OCI-M1 (cell line): ENCODE data around the gene GATA6.

Experiments
- DNase-seq: peaks from one replicate; lab custom pipeline; 2025; lab: John Stamatoyannopoulos, UW

Gene GATA6

DNA sequence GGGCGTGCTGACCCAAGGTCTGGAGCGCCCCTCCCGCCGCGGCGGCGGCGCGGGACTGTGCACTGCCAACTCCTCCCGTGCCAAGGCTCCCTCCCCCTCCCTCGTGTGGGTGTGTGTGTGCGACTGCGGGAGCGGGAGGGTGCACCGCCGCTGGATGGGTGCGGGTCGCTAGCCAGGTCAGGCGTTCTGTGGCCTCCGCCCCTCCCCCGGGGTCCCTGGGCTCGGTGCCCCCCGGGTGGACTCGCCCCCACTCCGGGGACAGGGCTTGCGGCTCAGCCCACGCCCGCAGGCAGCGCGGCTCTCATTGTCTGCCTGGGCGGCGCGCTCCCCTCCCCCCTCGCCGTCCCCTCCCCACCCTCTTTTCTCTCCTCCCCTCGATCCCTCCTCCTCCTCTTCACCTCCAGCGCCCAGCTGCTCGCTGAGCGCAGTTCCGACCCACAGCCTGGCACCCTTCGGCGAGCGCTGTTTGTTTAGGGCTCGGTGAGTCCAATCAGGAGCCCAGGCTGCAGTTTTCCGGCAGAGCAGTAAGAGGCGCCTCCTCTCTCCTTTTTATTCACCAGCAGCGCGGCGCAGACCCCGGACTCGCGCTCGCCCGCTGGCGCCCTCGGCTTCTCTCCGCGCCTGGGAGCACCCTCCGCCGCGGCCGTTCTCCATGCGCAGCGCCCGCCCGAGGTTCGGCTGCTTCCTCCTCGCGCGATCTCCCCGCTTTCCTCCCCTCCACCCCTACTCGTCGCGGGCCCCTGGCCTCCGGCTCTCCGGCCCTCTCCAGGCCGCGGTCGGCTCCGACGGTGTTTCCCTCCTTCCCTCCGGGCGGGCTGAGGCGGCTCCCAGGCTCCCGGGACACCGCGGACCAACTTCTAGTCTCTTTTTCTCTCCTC, at the start of gene GATA6:
Gene GATA6, plus strand, starts transcription at position 579 of the 878 bp plus-strand sequence. CDS start 1,556 bp downstream, outside the sequence.
- DNase-seq, result peak; percentile 96

DNA sequence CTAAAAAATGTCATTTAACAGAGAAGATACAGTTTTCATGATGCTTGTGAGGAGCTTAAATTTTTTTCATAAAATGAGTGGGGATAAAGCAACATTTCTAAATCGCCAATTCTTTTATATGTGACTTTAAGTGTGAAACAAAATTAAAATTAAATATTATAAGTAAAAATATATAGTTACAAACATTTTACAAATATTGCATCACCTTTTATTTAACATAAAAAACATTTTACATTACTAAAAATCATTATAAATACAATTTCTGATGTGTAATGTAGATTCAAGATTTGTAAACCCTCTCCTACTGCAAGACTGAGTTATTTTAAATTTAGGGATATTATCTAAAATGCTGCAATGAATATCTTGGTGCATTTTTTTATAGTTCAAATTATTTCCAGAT, 44.4 kb upstream of the GATA6 start:
- DNase-seq, result no peak

GRCh38 chr18:22128954-22129353, 40.4 kb upstream of the GATA6 start:
- DNase-seq, result no peak

GRCh38 chr18:22129778-22130177, 39.6 kb upstream of the GATA6 start:
- DNase-seq, result no peak

DNA sequence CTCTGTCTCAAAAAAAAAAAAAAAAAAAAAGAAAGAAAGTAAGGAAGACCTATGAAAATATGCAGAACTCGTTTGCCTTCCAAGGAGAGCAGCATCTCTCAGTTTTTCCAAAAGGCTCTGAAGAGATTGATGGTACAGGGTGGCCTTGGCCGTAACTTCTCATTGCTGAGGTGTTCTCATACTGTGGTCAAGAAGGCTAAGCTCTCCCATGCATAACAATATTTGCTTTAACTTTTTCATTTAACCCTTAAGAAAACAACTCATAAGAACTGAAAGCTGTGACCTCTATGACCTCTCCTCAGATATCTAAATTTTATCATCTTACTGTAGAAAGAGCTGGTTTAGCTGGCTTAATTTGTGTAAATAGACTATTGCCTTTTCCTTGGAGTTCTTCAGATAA, 37.1 kb upstream of the GATA6 start:
- no peak for DNase-seq

DNA sequence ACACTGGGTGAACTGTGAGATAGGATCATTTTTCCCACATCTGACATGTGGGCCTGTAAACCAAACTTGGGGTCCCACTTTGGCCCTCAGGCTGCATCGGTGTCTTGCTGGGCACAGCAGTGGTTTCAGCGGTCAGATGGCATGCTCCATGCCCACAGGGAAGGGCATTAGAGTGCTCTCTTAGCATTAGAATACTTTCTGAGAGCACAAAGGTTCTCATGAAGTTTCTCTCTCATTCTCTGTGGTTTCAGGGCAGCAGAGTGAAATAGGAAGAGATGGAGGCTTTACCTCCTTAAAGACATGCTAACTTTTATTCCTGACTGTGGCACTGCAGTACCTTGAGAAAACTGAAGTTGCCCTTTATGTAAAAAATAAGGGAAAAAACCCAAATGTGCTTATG, 36.6 kb upstream of the GATA6 start:
- DNase-seq, result no peak

GRCh38 chr18:22136395-22136794, 33.0 kb upstream of the GATA6 start:
- DNase-seq, result no peak

- no peak for DNase-seq
Observed at GRCh38 chr18:22141211-22141610, 28.2 kb upstream of the GATA6 start.

- no peak for DNase-seq
Observed at GRCh38 chr18:22143347-22144340, 25.7 kb upstream of the GATA6 start.

GRCh38 chr18:22145160-22145559, 24.2 kb upstream of the GATA6 start:
- no peak for DNase-seq

DNA sequence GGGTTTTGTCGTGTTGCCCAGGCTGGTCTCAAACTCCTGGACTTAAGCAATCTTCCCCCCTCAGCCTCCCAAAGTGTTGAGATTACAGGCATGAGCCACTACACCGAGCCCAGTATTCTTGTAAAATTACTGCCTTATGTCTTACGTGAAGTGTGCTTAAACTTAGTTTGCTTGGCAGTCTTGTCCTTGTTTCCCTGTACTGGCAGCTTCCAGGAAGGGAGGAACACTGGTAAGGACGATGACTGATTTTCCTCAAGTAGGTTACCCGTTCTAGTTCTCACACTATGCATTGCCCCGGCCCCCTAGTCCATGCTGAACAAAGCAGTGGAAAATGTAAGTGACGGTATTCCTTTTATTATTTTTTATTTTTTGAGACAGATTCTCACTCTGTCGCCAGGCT, 19.7 kb upstream of the GATA6 start:
- no peak for DNase-seq

DNA sequence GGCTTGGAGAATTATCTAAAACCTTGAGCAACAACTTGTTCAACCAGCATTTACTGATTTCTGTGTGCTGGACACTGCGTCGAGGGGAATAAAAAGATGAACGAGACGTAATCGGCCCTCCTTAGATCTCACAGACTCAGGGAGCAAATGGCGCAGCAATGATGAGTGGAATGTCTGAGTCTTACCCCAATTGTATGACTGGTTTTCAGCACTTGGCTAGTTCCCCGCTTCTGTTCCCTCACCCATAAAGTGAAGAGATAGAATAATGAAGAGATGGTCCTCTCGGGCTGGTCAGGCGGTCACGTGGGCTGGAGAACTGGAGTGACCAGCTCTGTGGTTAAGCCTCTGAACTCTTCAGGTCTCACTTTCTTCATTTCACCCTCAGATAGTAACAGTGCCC, 17.3 kb upstream of the GATA6 start:
- no peak for DNase-seq

DNA sequence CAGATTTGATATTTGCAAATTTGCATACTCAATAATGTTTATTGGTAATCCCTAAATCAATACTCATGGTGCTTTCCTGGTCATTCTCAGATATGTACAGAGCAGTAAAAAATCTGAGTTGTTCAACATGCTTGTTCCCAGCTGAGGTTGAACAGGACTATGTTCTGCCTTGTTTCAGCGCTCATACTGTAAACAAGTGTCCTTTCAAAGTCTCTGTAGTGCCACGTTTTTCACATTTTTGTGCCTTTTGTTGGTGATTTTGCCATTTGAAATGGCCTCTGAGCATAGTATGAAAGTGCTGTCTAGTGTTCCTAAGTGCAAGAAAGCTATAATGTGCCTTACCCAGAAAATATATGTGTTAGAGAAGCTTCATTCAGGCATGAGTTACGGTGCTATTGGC, 16.0 kb upstream of the GATA6 start:
- no peak for DNase-seq

DNA sequence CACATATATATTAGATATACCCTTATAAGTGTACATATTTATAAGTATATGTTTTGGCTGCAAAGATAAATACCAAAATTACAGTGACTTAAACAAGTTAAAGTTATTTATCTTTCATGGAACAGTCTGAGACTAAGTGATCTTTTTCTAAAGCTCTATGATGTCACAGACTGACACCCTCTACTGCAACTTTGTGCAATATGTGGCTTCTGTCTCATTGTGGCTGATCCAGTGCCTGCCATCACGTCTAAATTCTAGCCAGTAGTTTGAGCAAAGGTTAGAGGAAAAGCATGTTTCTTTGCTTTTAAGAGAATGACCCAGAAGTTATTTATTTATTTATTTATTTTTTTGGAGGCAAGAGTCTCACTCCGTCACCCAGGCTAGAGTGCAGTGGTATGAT, 13.8 kb upstream of the GATA6 start:
- DNase-seq, result no peak

DNA sequence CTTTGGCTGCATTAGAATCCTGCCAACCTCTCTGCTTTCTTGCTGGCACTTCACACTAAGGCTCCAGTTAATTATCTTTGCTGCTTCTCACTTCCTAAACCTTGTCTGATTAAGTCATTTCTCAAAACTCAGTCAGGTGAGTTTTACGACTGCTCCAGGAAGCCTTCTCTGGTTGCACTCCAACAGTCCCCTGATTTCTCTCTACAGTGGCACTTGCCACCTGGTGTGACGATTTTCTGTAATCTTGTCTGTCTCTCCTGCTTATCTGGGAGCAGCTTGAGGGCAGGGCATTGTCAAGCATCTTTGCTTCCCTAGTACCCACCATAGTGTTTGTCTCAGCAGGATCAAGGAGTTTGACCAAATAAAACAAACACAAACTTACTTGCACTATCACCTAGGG, 10.4 kb upstream of the GATA6 start:
- DNase-seq, result no peak

GRCh38 chr18:22161090-22161489, 8.3 kb upstream of the GATA6 start:
- no peak for DNase-seq

- no peak for DNase-seq
Observed at GRCh38 chr18:22163416-22164161, 5.8 kb upstream of the GATA6 start.

DNA sequence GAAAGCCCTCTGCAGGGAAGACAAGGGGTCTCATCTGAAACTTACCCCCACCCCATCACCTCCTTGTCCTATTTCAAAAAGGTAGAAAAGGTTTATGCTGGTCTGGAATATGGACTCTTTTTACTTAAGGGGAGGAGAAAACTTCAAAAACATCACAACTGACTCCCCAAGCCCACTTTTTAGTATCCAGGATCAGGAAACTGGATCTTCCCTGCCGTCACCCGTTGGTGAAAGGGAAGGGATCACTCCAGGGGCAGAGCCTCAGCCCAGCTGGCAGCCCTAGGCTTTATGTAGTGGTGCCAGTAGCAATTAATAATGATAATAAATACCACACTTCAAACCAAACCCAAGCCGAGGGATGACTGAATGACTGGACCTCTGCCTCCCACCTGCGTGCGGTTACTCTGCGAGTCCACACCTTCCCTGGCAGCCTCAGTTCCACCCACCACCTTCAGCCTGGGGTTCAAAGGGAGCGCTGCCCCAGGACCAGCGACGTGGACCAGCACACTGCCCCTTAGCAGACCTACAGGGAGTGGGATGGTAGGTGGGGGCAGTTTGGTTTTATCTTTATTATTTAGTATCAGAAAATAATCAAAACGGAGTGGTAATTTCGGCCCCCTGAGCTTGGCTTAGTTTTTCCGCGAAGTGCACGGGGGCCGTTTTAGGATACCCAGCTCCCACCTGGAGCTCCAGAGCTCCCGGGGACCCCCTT, 4.9 kb upstream of the GATA6 start:
- no peak for DNase-seq

DNA sequence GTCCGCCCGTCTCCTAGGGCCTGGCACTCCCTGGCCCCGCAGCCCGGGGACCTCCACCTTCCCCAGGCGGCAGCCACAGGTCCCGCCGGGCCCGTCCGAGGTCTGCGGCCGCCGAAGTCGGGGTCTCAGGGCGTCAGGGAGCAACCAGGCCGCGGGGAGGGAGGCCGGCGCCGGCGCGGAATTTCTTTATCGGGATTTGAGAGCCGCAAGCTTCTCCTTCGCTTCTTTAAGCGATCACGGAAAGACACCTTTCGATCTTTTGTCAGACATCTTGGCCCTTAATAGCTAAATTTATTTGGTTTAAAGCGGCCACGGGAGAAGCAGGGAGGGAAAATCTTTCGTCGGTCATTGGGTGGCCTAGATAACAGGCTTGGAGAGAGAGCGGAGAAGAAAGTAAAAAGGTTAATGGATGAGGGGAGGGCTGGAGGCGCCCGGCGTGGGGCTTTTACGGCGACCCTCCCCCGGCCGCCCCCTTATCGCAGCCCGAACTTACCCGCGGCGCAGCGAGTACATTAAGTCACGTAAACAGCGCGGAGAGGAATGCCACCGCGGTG, 4.3 kb upstream of the GATA6 start:
- DNase-seq, result no peak

GRCh38 chr18:22165603-22166068, 3.8 kb upstream of the GATA6 start:
- no peak for DNase-seq
